ENCODE results near the gene BBLN. TPM values are rescaled to one million over a fixed set of nuclear protein-coding genes. Genes with fewer than 3 reads are reported as not detected.
"Not testable (repeated sequence)": the region's sequence is repeated elsewhere in the genome, so short reads cannot be mapped to it uniquely, and the experiment has no call there.

BBLN gene
- total and polyA plus RNA-seq, 5 experiments from 2014 or later: 47.7 to 122 (median 116) TPM

DNA sequence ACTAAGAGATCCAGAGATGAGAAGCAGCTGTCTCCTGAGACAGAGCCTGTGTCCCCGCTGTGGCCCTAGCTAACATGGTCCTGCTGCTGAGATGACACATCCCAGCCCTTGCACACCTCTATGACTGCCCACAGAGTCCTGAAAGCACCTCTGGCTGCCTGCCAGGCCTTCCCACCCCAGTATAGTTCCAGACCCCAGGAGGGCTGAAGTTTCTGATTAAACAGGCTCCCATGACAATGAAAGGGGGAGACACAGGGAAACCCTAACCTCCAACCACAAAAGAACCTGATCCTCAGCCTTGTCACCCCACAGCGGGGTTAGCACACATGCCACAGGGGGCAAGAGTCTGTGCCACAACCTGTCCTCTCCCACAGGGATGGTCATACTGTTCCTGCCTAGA lies 15.7 kb downstream of the BBLN start:
- Mint-ChIP-seq H3K27me3 (no peaks in the 10 kb centered on the region), H3K4me1 (no peaks in the 10 kb centered on the region), H3K9me3 (no peaks in the 10 kb centered on the region), H3K27ac (peak overlapping the region in 2 of 10 donors; percentile 50 to 60), H3K4me3 (no peak overlapping the region), H3K36me3 (peaks cover 0 to 59% (median 27%) of the 10 kb centered on the region in 3 donors)
- DNase-seq: peak in 1 of 10 donors; percentile 44
- no peak for ATAC-seq
- POLR2A ChIA-PET: no interaction called here

GRCh38 chr9:128178806-128179431 lies 18.9 kb downstream of the BBLN start:
- H3K4me1 Mint-ChIP-seq: peaks cover 0 to 5% (median 0%) of the 10 kb centered on the region in 4 donors

DNA sequence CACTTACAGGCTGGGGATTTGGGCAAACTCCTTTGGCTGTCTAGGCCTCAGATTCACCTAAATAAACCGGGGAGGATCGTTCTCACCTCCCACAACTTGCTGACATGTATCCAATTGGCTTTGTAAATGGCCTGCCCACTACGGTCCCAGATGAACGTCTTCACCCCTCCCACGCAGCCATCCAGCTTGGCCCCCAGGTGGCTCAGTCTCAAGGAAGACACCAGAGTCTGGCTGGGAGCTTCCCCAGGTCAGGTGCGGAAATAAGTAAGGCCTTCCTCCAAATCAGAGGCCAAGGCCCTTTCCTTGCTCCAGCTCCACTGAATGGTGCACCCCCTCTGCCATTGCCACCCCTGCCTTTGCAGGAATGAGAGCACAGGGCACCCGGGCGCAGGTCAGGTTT lies 19.9 kb downstream of the BBLN start:
- Mint-ChIP-seq H3K27me3 (no peaks in the 10 kb centered on the region), H3K4me1 (peaks cover 0 to 5% (median 0%) of the 10 kb centered on the region in 4 donors), H3K27ac (no peak overlapping the region), H3K9me3 (no peaks in the 10 kb centered on the region), H3K36me3 (peaks cover 0 to 66% (median 28%) of the 10 kb centered on the region in 3 donors), H3K4me3 (no peak overlapping the region)
- ATAC-seq (no peak), DNase-seq (no peak)
- POLR2A ChIA-PET: no interaction called here

More at GRCh38 chr9:128178806-128179431, 18.9 kb downstream of the BBLN start:
- H3K36me3 Mint-ChIP-seq: peaks cover 0 to 69% (median 28%) of the 10 kb centered on the region in 3 donors
- peak overlapping the region in 1 of 10 donors; percentile 43 for H3K27ac Mint-ChIP-seq
- no peak for ATAC-seq
- no peaks in the 10 kb centered on the region for H3K9me3 Mint-ChIP-seq
- DNase-seq: no peak
- POLR2A ChIA-PET: no interaction called here
- H3K27me3 Mint-ChIP-seq: no peaks in the 10 kb centered on the region
- no peak overlapping the region for H3K4me3 Mint-ChIP-seq

DNA sequence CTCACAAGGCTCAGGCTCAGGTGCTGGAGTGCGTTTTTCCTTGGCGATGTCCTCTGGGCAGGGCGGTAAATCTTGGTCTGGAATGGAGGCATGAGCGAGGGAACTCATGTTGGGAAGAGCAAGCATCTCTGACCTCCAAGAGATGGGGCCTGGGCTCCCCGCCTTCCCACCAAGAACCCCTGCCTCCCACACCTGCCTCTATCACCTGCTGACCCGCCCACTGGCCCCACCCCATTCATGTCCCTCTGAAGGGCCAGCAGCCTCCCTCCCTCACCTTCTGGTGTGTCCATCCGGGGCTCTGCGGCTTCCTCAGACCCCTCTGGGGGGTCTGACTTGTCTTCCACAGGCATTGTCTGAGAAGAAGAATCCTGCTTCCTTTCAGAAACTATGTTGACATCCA lies 20.4 kb downstream of the BBLN start:
- POLR2A ChIA-PET: no interaction called here
- H3K9me3 Mint-ChIP-seq: no peaks in the 10 kb centered on the region
- H3K4me1 Mint-ChIP-seq: peaks cover 0 to 5% (median 0%) of the 10 kb centered on the region in 4 donors
- H3K36me3 Mint-ChIP-seq: peaks cover 0 to 64% (median 24%) of the 10 kb centered on the region in 3 donors
- no peaks in the 10 kb centered on the region for H3K27me3 Mint-ChIP-seq
- peak in 1 of 10 donors; percentile 60 for DNase-seq
- H3K4me3 Mint-ChIP-seq: no peak overlapping the region
- no peak overlapping the region for H3K27ac Mint-ChIP-seq
- ATAC-seq: no peak

GRCh38 chr9:128181480-128181879 lies 21.4 kb downstream of the BBLN start:
- peak in 1 of 10 donors; percentile 14 for DNase-seq
- not testable (repeated sequence) for H3K27me3 Mint-ChIP-seq, H3K4me1 Mint-ChIP-seq, H3K4me3 Mint-ChIP-seq, H3K27ac Mint-ChIP-seq, ATAC-seq, H3K9me3 Mint-ChIP-seq
- POLR2A ChIA-PET: interaction anchor here (0.9 kb wide), 1 partner anchor 1908 kb away, joined by 3 read pairs; no protein-coding TSS in a partner anchor
- H3K36me3 Mint-ChIP-seq: peaks cover 0 to 61% (median 23%) of the 10 kb centered on the region in 3 donors

GRCh38 chr9:128182893-128183588 lies 23.0 kb downstream of the BBLN start:
- ATAC-seq (no peak), DNase-seq (peak in 1 of 10 donors; percentile 15)
- Mint-ChIP-seq H3K27ac (peak overlapping the region in 2 of 10 donors; percentile 71 to 76), H3K4me3 (no peak overlapping the region), H3K4me1 (peaks cover 5 to 10% (median 6%) of the 10 kb centered on the region in 4 donors), H3K36me3 (peaks cover 0 to 70% (median 23%) of the 10 kb centered on the region in 3 donors), H3K9me3 (no peaks in the 10 kb centered on the region), H3K27me3 (no peaks in the 10 kb centered on the region)
- POLR2A ChIA-PET: no interaction called here

- peaks cover 0 to 61% (median 11%) of the 10 kb centered on the region in 3 donors for H3K36me3 Mint-ChIP-seq
- peak in 1 of 10 donors; percentile 47 for DNase-seq
- POLR2A ChIA-PET: interaction anchor here (0.5 to 0.6 kb wide), 3 partner anchors 158 to 1530 kb away, joined by 3 to 5 read pairs (median 3); no protein-coding TSS in a partner anchor
- peak overlapping the region in 3 of 10 donors; percentile 13 to 56 (median 54) for H3K27ac Mint-ChIP-seq
- no peaks in the 10 kb centered on the region for H3K27me3 Mint-ChIP-seq
- ATAC-seq: no peak
- H3K4me1 Mint-ChIP-seq: peaks cover 9 to 34% (median 25%) of the 10 kb centered on the region in 4 donors
- peak overlapping the region in 1 of 10 donors; percentile 41 for H3K4me3 Mint-ChIP-seq
- no peaks in the 10 kb centered on the region for H3K9me3 Mint-ChIP-seq
Observed at GRCh38 chr9:128185979-128186965, 26.2 kb downstream of the BBLN start.

DNA sequence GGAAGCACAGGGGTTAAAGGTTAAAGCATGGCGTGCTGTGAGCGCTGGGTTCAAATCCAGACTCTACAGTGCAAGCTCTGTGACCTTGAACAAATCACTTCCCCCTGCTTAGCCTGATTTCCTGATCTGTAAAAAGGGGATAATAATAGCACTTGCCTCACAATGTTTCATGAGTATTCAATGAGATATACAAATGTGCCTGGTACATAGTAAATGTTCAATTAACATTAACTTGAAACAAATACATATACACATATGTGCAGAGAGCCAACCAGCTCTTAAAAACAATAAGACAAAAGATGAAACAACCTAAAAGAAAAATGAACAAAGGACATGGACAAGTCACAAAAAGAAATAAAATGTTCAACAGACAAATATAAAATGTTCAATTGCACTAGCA lies 27.3 kb downstream of the BBLN start:
- peaks cover 0 to 58% (median 11%) of the 10 kb centered on the region in 3 donors for H3K36me3 Mint-ChIP-seq

DNA sequence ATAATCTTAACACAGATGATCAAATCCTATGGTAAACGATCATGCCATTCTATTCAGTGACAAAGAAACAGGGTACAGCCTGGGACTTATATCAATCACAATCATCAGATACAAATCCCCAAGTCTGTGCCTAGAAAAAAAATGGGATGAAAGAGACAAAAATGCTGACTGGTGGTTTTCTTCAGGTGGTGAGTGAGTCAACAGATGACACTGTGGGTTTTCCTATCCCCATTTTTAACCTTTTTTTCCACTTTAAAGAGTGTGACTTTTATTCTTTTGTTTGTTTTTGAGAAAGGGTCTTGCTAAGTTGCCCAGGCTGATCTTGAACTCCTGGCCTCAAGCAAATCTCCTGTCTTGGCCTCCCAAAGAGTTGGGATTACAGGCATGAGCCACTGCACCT lies 28.1 kb downstream of the BBLN start:
- ATAC-seq (no peak), DNase-seq (no peak)
- H3K27me3 Mint-ChIP-seq: no peaks in the 10 kb centered on the region
- peaks cover 0 to 50% (median 11%) of the 10 kb centered on the region in 3 donors for H3K36me3 Mint-ChIP-seq
- peaks cover 5 to 43% (median 27%) of the 10 kb centered on the region in 4 donors for H3K4me1 Mint-ChIP-seq
- no peaks in the 10 kb centered on the region for H3K9me3 Mint-ChIP-seq
- no peak overlapping the region for H3K27ac Mint-ChIP-seq
- peak overlapping the region in 1 of 10 donors; percentile 28 for H3K4me3 Mint-ChIP-seq
- POLR2A ChIA-PET: interaction anchor here (0.6 kb wide), 2 partner anchors 80 to 193 kb away, joined by 3 to 4 read pairs; no protein-coding TSS in a partner anchor

More for the DNA sequence above, 27.3 kb downstream of the BBLN start:
- DNase-seq (no peak), ATAC-seq (no peak)
- peaks cover 7 to 38% (median 27%) of the 10 kb centered on the region in 4 donors for H3K4me1 Mint-ChIP-seq
- no peak overlapping the region for H3K27ac Mint-ChIP-seq
- H3K4me3 Mint-ChIP-seq: no peak overlapping the region
- no peaks in the 10 kb centered on the region for H3K9me3 Mint-ChIP-seq
- no peaks in the 10 kb centered on the region for H3K27me3 Mint-ChIP-seq
- POLR2A ChIA-PET: interaction anchor here (0.6 kb wide), 3 partner anchors 194 to 1529 kb away, joined by 3 read pairs; no protein-coding TSS in a partner anchor

DNA sequence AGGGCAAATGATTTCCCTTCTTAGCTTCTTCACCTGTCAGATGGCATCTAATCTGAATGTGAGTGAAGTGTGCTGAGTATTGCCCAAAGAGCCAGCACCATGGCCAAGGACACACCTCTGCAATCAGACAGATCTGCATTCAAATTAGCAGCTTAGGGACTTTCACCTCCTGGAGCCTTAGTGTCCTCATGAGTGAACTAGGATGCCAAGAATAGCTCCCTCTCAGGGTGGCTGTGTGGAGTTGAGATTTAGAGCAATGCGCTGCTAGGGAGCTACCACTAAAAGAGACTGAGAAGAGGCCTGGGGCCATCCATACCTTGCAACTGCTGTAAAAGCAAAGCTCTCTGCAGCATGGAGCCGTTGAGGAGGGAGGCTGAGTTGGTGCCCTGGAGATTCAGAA lies 29.9 kb downstream of the BBLN start:
- H3K4me3 Mint-ChIP-seq: peak overlapping the region; percentile 62 to 97 (median 89)
- DNase-seq (peak in 1 of 10 donors; percentile 32), ATAC-seq (no peak)
- POLR2A ChIA-PET: interaction anchor here (0.6 to 1.6 kb wide), 4 partner anchors 14 to 218 kb away, joined by 3 to 5 read pairs (median 3); no protein-coding TSS in a partner anchor
- peaks cover 0 to 39% (median 6%) of the 10 kb centered on the region in 3 donors for H3K36me3 Mint-ChIP-seq
- H3K27me3 Mint-ChIP-seq: no peaks in the 10 kb centered on the region
- peaks cover 5 to 43% (median 27%) of the 10 kb centered on the region in 4 donors for H3K4me1 Mint-ChIP-seq
- H3K9me3 Mint-ChIP-seq: no peaks in the 10 kb centered on the region
- peak overlapping the region in 9 of 10 donors; percentile 57 to 89 (median 75) for H3K27ac Mint-ChIP-seq

DNA sequence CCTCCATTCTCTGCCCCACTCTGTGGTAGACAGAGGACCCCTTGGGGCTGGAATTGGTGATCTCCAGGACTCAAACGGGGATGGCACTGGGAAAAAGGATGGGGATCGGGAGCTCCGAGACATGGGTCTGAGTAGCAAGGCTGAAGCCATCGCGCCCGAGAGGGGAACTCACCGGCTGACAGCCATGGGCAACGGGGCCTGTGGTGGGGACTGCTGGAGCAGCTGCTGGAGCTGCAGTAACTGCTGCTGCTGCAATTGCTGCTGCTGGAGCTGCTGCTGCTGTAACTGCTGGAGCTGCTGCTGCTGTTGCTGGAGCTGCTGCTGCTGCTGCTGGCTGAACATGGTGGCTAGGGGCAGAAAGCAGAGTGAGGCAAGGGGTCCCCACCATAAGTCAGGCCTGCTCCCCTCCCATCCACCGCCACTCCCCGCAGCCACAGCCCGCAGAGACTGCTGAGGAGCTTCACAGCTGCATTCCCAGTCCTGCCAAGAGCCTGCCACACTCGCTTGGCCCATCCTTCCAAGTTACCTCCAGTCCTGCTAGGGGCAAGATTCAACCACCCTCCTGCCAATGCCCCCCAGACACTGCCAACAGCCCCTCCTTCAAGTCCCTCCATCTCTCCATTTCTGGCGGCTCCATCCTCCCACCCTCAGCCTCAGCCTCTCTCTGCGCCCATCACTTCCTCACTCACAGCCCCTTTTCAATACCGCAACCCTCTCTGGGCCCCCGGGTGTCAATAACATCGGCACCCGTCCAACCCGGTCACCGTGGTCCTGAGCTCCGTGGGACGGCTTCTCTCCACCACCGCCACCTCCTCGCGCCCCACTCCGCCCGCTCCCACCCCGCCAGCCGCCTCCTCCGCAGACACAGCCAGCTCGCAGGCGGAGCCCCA lies 30.7 kb downstream of the BBLN start:
- H3K4me1 Mint-ChIP-seq: peaks cover 5 to 43% (median 27%) of the 10 kb centered on the region in 4 donors
- peak in 1 of 10 donors; percentile 72 for DNase-seq
- H3K4me3 Mint-ChIP-seq: peak overlapping the region; percentile 87 to 97 (median 94)
- H3K9me3 Mint-ChIP-seq: no peaks in the 10 kb centered on the region
- peaks cover 0 to 35% (median 5%) of the 10 kb centered on the region in 3 donors for H3K36me3 Mint-ChIP-seq
- POLR2A ChIA-PET: interaction anchor here (0.5 to 2.1 kb wide), 6 partner anchors 9 to 61 kb away, joined by 3 to 11 read pairs (median 4); partner anchors contain the start of gene BBLN
- H3K27me3 Mint-ChIP-seq: no peaks in the 10 kb centered on the region
- ATAC-seq: peak; percentile 61 to 63
- peak overlapping the region; percentile 86 to 99 (median 92) for H3K27ac Mint-ChIP-seq
